ENCODE results near the gene EDC3. TPM values are rescaled to one million over a fixed set of nuclear protein-coding genes. Genes with fewer than 3 reads are reported as not detected.

The EDC3 gene
- polyA plus RNA-seq, 1 donor from 2014 or later = 12.9 TPM

DNA sequence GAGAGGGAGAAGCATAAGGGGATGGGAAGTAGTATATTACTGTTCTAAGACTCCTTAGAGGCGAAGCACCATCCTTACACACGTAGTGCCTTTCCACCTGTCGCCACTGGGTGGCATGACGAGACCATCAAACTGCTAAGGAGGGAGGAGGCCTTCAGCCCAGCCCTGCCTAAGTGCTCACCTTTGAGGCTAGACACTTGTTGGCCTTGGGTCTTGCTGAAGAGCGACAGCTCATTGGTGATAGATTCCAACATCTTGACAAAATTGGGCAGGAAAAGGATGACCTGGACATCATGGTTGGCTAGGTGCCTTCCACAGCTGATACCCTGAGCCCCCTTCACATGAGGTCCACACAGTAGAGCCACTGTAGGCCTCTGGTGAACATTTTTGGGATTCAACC lies 60.6 kb downstream of the EDC3 start:
- H3F3A ChIP-seq (ENCODE audit: insufficient read depth, low read length, poor library complexity, severe bottlenecking) = no peaks in the 10 kb centered on the region
- no peak overlapping the region for H3K27ac ChIP-seq (ENCODE audit: low read length)
- H3K9ac ChIP-seq (ENCODE audit: low read length) = no peak overlapping the region
- H3K27me3 ChIP-seq (ENCODE audit: insufficient read depth, low read depth, low read length) = no peaks in the 10 kb centered on the region
- H3K79me2 ChIP-seq (replicated peaks; ENCODE audit: insufficient read depth, low read length) = no peaks in the 10 kb centered on the region
- no peaks in the 10 kb centered on the region for H4K20me1 ChIP-seq (ENCODE audit: insufficient read depth)
- TF ChIP-seq, protein P1, sequence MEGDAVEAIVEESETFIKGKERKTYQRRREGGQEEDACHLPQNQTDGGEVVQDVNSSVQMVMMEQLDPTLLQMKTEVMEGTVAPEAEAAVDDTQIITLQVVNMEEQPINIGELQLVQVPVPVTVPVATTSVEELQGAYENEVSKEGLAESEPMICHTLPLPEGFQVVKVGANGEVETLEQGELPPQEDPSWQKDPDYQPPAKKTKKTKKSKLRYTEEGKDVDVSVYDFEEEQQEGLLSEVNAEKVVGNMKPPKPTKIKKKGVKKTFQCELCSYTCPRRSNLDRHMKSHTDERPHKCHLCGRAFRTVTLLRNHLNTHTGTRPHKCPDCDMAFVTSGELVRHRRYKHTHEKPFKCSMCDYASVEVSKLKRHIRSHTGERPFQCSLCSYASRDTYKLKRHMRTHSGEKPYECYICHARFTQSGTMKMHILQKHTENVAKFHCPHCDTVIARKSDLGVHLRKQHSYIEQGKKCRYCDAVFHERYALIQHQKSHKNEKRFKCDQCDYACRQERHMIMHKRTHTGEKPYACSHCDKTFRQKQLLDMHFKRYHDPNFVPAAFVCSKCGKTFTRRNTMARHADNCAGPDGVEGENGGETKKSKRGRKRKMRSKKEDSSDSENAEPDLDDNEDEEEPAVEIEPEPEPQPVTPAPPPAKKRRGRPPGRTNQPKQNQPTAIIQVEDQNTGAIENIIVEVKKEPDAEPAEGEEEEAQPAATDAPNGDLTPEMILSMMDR (IDR thresholded peaks at IDR 0.05; ENCODE audit: poor library complexity, severe bottlenecking) = peak; percentile 94
- TF ChIP-seq, protein P2, sequence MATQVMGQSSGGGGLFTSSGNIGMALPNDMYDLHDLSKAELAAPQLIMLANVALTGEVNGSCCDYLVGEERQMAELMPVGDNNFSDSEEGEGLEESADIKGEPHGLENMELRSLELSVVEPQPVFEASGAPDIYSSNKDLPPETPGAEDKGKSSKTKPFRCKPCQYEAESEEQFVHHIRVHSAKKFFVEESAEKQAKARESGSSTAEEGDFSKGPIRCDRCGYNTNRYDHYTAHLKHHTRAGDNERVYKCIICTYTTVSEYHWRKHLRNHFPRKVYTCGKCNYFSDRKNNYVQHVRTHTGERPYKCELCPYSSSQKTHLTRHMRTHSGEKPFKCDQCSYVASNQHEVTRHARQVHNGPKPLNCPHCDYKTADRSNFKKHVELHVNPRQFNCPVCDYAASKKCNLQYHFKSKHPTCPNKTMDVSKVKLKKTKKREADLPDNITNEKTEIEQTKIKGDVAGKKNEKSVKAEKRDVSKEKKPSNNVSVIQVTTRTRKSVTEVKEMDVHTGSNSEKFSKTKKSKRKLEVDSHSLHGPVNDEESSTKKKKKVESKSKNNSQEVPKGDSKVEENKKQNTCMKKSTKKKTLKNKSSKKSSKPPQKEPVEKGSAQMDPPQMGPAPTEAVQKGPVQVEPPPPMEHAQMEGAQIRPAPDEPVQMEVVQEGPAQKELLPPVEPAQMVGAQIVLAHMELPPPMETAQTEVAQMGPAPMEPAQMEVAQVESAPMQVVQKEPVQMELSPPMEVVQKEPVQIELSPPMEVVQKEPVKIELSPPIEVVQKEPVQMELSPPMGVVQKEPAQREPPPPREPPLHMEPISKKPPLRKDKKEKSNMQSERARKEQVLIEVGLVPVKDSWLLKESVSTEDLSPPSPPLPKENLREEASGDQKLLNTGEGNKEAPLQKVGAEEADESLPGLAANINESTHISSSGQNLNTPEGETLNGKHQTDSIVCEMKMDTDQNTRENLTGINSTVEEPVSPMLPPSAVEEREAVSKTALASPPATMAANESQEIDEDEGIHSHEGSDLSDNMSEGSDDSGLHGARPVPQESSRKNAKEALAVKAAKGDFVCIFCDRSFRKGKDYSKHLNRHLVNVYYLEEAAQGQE (IDR thresholded peaks at IDR 0.05; ENCODE audit: borderline replicate concordance) = no peak
- TF ChIP-seq SMC3 (conservative IDR thresholded peaks at IDR 0.05; ENCODE audit: poor library complexity) (peak; percentile 91), TAF1 (IDR thresholded peaks at IDR 0.05; ENCODE audit: low read depth) (no peak), MXI1 (conservative IDR thresholded peaks at IDR 0.05; ENCODE audit: poor library complexity, severe bottlenecking) (no peak), RAD21 (conservative IDR thresholded peaks at IDR 0.05) (peak; percentile 90)
- H3K9me2 ChIP-seq (ENCODE audit: insufficient read depth, low read length) = no peaks in the 10 kb centered on the region
- H3K4me2 ChIP-seq (ENCODE audit: low read length) = no peak overlapping the region
- H3K9me3 ChIP-seq (ENCODE audit: low read length) = no peaks in the 10 kb centered on the region
- peaks cover 4% of the 10 kb centered on the region for H3K36me3 ChIP-seq (ENCODE audit: insufficient read depth, low read length)
- no peak overlapping the region for H3K4me3 ChIP-seq (ENCODE audit: low read length)
- no peak overlapping the region for H2AFZ ChIP-seq (ENCODE audit: low read depth, low read length)

DNA sequence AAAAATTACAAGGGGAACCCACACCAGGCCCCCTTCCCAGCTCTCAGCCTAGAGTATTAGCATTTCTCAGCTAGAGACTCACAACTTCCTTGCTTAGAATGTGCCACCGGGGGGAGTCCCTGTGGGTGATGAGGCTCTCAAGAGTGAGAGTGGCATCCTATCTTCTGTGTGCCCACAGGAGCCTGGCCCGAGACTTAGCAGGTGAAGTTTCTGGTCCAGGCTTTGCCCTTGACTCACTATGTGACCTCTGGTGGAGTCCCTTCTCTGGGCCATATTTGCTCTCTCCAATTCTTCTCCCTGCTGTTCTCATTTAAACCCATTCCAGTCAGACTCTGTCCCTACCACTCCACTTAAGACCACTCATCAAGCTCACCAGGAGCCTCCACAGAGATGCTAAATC lies 62.0 kb downstream of the EDC3 start:
- Histone ChIP-seq H3K36me3 (ENCODE audit: insufficient read depth, low read length) (no peaks in the 10 kb centered on the region), H3K9me2 (ENCODE audit: insufficient read depth, low read length) (no peaks in the 10 kb centered on the region), H3K79me2 (replicated peaks; ENCODE audit: insufficient read depth, low read length) (no peaks in the 10 kb centered on the region), H3K9me3 (ENCODE audit: low read length) (no peaks in the 10 kb centered on the region), H3K9ac (ENCODE audit: low read length) (no peak overlapping the region), H2AFZ (ENCODE audit: low read depth, low read length) (no peak overlapping the region), H3K27me3 (ENCODE audit: insufficient read depth, low read depth, low read length) (no peaks in the 10 kb centered on the region), H4K20me1 (ENCODE audit: insufficient read depth) (no peaks in the 10 kb centered on the region), H3K27ac (ENCODE audit: low read length) (no peak overlapping the region), H3F3A (ENCODE audit: insufficient read depth, low read length, poor library complexity, severe bottlenecking) (no peaks in the 10 kb centered on the region), H3K4me2 (ENCODE audit: low read length) (no peak overlapping the region), H3K4me3 (ENCODE audit: low read length) (no peak overlapping the region)
- no peak for TF ChIP-seq POLR2AphosphoS5 (IDR thresholded peaks at IDR 0.05)
- no peak for TF ChIP-seq EZH2 (IDR thresholded peaks at IDR 0.05; ENCODE audit: borderline replicate concordance, insufficient read depth, low read length, poor library complexity, severe bottlenecking)
- no peak for TF ChIP-seq MXI1 (conservative IDR thresholded peaks at IDR 0.05; ENCODE audit: poor library complexity, severe bottlenecking)
- TF ChIP-seq, protein P1 (IDR thresholded peaks at IDR 0.05; ENCODE audit: poor library complexity, severe bottlenecking) = no peak
- no peak for TF ChIP-seq SMC3 (conservative IDR thresholded peaks at IDR 0.05; ENCODE audit: poor library complexity)
- no peak for TF ChIP-seq TAF1 (IDR thresholded peaks at IDR 0.05; ENCODE audit: low read depth)
- no peak for TF ChIP-seq RAD21 (conservative IDR thresholded peaks at IDR 0.05)
- no peak for TF ChIP-seq EP300 (conservative IDR thresholded peaks at IDR 0.05; ENCODE audit: poor library complexity, severe bottlenecking)
- TF ChIP-seq, protein P2 (IDR thresholded peaks at IDR 0.05; ENCODE audit: borderline replicate concordance) = no peak

Measured in neural cell (in vitro differentiated cells).